Breast epithelium (tissue), 3 donors: Measurements from ENCODE around the gene ELOVL5.

Experiments used
- POLR2A ChIP-seq: fragments of 450-650 bp; IDR thresholded peaks from one replicate; pipeline ENCODE4 v1.6.1; 2016; ENCODE audit warnings: antibody characterized with exemption, mild to moderate bottlenecking, moderate library complexity
- POLR2AphosphoS5 ChIP-seq, 3 donors: sonication (generic); formaldehyde crosslinking; IDR thresholded peaks; one replicate each; pipeline ENCODE4 v1.6.1; 2017; ENCODE audit warnings: antibody characterized with exemption in 3 of 3
- TF ChIP-seq, protein P1 (sequence below), 3 donors: fragments of 450-650 bp; IDR thresholded peaks; one replicate each; pipeline ENCODE4 v1.5.1; 2016 to 2017; ENCODE audit warnings: antibody characterized with exemption in 3 of 3, mild to moderate bottlenecking in 3 of 3, moderate library complexity in 3 of 3

DNA sequence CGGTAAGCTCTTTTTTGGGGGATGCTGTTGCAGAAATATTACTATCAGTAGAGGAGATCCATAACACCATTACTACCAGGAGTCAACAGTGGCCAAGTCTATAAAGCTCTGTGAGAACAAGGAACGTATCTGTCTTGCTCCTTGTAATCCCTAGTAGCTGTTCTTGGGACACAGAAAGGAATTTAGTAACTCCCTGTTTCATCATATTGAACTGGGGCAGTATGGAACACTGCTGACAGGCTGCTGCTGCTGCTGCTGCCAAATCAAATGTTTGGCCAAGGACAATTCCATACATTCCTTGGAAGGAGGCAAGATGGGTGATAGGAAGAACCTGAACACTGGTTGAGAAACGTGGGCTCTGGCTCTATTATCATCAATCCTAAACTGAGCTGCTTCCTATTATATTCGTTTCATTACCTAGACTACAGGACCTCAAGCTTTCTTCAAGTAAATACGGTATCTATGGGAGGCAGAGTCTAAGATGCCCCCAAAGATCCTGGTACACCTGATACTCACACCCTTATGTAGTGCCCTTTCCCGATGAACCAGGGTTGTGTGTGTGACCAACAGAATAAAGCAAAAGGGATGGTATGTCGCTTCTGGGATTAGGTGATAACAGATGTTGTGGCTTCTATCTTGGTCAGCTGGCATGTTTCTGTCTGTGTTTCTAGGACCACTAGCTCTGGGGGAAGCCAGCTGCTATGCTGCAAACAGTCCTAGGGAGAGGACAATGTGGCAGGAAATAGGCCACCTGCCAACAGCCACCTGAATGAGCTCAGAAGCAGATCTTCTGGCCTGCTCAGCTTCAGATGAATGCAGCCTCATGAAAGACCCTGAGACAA is 39.5 kb downstream of the ELOVL5 start:
- TF ChIP-seq, protein P1, sequence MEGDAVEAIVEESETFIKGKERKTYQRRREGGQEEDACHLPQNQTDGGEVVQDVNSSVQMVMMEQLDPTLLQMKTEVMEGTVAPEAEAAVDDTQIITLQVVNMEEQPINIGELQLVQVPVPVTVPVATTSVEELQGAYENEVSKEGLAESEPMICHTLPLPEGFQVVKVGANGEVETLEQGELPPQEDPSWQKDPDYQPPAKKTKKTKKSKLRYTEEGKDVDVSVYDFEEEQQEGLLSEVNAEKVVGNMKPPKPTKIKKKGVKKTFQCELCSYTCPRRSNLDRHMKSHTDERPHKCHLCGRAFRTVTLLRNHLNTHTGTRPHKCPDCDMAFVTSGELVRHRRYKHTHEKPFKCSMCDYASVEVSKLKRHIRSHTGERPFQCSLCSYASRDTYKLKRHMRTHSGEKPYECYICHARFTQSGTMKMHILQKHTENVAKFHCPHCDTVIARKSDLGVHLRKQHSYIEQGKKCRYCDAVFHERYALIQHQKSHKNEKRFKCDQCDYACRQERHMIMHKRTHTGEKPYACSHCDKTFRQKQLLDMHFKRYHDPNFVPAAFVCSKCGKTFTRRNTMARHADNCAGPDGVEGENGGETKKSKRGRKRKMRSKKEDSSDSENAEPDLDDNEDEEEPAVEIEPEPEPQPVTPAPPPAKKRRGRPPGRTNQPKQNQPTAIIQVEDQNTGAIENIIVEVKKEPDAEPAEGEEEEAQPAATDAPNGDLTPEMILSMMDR (IDR thresholded peaks at IDR 0.05) = no peak
- TF ChIP-seq POLR2A (no peak), POLR2AphosphoS5 (IDR thresholded peaks at IDR 0.05) (no peak)
